GM21360 (cell line): ENCODE data around the gene GLIPR1.
A peak's percentile ranks its signal among the peaks of the same experiment; 100 is the strongest.
"Not testable (repeated sequence)": the region's sequence is repeated elsewhere in the genome, so short reads cannot be mapped to it uniquely, and the experiment has no call there.

Experiments
- ATAC-seq: cut with Tn5 transposase; IDR thresholded peaks from one replicate; pipeline ENCODE4 v1.9.1; 2021; ENCODE audit warnings: mild to moderate bottlenecking, moderate library complexity; ENCODE audit not compliant: unreplicated experiment

Gene GLIPR1

GRCh38 chr12:75480469-75480949 is at the start of gene GLIPR1:
Gene GLIPR1, plus strand, starts transcription at chr12:75480755. Its CDS starts 126 bp downstream, at chr12:75480881.
- peak; percentile 93 for ATAC-seq

DNA sequence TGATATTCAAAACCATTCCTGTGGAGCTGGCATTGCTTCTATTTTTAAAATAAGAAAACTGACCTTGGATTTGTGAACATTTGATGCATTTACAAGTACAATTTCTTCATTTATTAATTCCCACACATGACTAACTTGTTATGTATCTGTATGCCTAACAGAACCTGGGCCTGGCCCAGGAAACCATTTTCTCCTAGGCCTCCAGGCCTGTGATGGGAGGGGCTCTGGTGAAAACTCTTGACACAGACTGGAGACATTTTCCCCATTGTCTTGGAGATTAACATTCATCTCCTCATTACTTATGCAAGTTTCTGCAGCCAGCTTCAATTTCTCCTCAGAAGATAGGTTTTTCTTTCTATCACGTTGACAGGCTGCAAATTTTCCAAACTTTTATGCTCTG is 47.6 kb upstream of the GLIPR1 start:
- ATAC-seq: no peak

GRCh38 chr12:75437564-75437963 is 43.0 kb upstream of the GLIPR1 start:
- peak; percentile 55 for ATAC-seq

DNA sequence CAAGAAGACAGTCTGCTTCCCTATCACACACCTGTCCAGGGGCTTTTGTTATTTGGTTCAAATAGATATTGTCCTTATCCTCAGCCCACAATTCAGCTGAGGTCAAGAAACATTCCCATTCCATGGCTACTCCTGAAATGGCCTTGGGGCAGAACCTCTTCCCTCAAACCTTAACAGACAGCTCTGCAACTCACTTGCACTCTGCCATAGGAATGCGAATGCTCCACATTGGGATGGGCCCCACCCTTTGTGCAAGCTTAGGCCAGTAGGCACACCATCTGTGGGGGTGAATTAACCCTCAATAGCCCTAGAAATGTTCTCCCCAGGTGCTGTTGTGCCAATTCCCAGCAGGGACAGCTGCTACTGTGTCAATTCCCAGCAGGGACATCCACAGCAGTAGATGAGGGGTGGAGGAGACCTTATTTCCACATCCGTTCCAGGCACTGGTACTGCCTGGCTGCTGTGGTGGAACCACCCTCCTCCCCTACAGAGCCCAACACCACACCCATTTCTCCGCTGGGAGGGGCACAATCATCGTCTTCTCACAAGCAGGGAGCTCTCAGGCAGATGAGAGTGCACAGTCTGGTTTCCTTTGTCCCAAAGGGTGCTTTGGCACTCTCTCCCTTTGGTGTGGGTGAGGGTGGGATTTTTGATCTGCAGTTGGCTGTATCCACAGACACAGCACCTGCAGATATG is 42.3 kb upstream of the GLIPR1 start:
- ATAC-seq: no peak

GRCh38 chr12:75439048-75439447 is 41.5 kb upstream of the GLIPR1 start:
- ATAC-seq: no peak

DNA sequence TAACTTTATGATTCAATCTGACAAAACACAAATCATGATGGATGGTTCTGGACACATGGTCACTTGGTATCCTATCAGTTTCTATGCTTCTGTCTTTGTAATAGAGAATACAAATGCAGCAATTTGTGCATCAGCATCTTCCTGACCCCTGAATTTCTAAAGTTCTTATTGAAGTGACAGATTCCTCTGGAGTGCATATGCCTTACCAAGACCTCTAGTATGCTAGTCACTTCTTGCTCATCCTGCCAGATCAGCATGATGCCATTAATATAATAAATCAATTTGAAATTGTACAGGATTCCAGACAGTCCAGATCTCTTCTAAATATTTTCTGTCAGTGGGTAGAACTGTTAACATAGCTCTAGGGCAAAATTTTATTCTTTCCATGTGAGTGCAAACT is 40.6 kb upstream of the GLIPR1 start:
- ATAC-seq: no peak

DNA sequence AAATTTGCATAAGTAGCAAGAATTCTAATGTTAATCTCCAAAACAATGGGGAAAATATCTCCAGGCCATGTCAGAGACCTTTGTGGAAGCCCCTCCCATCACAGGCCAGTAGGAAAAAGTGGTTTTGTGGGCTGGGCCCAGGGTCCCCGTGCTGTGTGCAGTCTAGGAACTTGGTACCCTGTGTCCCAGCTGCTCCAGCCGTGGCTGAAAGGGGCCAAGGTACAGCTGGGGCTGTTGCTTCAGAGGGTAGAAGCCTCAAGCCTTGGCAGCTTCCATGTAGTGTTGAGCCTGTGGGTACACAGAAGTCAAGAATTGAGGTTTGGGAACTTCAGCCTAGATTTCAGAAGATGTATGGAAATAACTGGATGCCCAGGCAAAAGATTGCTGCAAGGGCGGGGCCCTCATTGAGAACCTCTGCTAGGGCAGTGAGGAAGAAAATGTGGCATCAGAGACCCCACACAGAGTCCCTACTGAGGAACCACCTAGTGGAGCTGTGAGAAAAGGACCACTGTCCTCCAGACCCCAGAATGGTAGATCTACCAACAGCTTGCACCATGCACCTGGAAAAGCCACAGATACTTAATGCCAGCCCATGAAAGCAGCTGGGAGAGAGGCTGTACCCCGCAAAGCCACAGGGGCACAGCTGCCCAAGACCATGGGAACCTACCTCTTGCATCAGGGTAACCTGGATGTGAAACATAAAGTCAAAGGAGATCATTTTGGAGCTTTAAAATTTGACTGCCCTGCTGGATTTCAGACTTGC is 38.7 kb upstream of the GLIPR1 start:
- ATAC-seq: not testable (repeated sequence)

- not testable (repeated sequence) for ATAC-seq
These were observed 38.1 kb upstream of the GLIPR1 start for GRCh38 chr12:75442454-75442853.

DNA sequence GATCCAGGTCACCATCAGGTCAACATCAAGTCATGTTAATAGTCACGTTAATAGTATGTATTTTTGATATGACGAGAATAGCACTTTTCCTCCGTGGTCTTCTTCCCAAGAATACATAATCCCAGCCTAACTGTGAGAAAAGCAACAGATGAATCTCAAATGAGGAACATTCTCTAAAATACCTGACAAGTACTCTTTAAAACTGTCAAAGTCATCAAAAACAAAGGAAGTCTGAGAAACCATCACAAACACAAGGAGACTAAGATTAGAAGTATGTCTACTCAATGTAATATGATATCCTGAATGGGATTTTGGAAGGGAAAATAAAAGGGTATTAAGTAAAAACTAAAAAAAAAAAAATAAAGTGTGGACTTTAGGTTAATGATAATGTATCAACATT is 36.8 kb upstream of the GLIPR1 start:
- ATAC-seq: no peak

DNA sequence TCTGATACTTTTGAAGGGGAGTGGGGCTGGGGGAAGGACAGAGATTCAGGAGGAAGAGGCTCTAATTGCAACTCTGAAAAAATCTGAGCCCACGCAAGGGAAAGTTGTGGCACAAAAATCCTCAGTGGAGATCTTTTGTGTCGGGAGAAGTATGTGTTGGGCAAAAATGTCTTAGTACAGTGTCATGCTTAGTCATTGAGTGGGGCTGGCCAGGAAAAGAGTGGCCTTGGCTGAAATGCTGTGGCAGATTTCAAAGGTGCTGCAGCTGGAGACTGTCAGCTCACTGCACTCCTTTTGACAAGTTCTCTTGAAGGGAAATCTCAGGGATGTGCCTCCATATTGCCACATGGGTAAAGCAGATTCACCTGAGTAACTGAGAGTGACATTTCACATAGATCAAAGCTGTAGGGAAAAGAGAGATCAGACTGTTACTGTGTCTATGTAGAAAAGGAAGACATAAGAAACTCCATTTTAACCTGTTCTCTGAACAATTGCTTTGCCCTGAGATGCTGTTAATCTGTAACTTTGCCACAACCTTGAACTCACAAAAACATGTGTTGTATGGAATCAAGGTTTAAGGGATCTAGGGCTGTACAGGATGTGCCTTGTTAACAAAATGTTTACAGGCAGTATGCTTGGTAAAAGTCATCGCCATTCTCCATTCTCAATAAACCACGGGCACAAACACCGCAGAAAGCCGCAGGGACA is 36.0 kb upstream of the GLIPR1 start:
- no peak for ATAC-seq

DNA sequence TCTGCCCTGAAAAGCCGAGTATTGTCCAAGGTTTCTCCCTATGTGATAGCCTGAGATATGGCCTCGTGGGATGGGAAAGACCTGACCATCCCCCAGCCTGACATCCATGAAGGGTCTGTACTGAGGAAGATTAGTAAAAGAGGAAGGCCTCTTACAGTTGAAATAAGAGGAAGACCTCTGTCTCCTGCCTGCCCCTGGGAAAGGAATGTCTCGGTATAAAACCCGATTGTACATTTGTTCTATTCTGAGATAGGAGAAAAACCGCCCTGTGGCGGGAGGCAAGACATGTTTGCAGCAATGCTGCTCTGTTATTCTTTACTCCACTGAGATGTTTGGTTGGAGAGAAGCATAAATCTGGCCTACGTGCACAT is 35.4 kb upstream of the GLIPR1 start:
- not testable (repeated sequence) for ATAC-seq

DNA sequence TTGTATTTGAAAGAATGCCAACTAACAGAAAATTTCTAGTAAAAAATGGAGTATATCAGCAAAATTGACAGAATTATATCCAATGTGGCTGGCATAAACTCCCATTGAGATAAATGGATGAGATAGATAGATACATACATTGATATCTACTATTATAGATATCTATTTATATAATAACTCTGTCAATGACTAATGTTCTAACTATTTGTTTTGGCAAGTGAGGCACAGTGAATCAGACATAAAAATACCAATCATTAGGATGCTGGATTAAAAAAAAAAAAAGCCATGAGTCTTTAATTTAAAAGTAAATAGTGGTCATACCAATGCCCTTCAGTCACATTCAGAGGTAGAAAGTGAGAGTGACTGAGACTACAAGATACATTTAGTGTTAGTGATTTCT is 33.7 kb upstream of the GLIPR1 start:
- ATAC-seq: no peak

- ATAC-seq: no peak
These were observed 32.7 kb upstream of the GLIPR1 start for GRCh38 chr12:75447691-75448393.

DNA sequence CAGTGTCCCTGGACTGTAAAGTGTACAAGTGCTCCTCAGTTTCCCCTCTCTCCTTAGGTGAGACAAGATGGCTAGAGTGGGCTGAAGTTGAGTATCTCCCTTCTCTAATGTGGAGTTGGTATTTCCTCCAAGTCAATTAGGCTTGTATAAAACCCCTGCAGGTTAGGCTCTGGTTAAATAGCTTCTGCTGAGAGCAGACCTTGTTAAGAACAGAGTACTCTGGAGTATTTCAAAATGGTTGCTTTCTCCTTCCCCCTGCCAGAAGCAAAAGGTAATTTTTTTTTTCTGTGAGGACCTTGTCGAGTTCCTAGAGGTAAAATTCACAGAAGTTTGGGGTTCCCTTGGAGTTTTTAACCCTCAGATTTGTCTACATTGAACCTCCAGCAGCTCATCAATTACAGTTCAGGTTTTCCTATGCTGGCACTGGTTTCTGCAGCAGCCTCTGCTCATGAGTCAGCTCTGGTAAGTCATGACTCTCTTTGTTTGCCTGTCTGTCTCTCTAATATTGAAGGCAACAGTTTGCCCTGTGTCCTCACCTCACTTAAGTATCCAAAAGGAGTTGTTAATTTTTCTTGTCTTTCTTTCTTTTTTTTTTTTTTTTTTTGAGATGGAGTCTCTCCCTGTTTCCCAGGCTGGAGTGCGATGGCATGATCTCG is 27.8 kb upstream of the GLIPR1 start:
- ATAC-seq: no peak

GRCh38 chr12:75455839-75456238 is 24.7 kb upstream of the GLIPR1 start:
- no peak for ATAC-seq

GRCh38 chr12:75457191-75457590 is 23.4 kb upstream of the GLIPR1 start:
- no peak for ATAC-seq

- ATAC-seq: not testable (repeated sequence)
These were observed 22.7 kb upstream of the GLIPR1 start for GRCh38 chr12:75457866-75458265.

DNA sequence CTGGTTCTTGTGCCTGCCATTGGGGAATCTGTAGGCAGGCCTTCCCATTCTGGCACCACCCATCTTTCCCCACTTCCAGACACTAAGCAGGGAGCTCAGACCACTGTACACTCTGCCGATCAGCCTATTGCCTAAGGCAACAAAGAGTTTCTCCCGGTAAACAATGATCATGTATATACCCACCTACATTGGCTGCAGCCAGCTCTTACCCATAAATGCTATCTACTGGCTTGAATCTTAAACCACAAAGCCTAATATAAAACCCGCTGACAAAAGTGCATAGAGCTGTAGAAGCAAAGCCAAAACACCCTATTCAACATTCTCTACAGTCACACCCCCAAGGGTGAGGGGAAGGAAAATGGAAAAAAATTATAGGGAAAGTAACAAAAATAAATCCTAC is 20.8 kb upstream of the GLIPR1 start:
- ATAC-seq: no peak

DNA sequence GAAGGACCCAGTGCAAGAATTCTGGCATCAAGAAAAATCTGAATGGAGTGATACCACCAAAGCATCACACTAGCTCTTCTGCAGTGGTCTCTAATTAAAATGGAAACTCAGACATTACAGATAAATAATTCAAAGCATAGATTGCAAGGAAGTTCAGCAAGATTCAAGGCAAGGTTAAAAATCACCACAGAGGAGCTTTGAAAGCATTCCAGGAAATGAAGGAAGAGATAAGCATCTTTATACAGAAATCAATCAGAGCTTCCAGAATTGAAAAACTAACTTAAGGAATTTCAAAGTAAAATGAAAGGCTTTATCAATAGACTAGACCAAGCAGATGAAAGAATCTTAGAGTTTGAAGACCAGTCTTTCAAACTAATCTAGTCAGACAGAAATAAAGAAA is 20.4 kb upstream of the GLIPR1 start:
- ATAC-seq: no peak
